Mesenchymal stem cell (in vitro differentiated cells and primary cell): ENCODE results near the gene C1QTNF7.

Experiments used
- DNase-seq: peaks from one replicate; pipeline ENCODE4 v3.0.0-alpha.2; 2013
- H2AFZ ChIP-seq: one replicate; pipeline ENCODE4 v1.6.1; 2013; ENCODE audit warnings: low read depth, mild to moderate bottlenecking, control low read depth, inconsistent platforms, low read length, moderate library complexity
- H2AK5ac ChIP-seq: 2 replicates; pipeline ENCODE4 v1.6.1; 2013; ENCODE audit warnings: low read length, moderate library complexity, mild to moderate bottlenecking, inconsistent platforms; ENCODE audit not compliant: severe bottlenecking
- H2BK120ac ChIP-seq: one replicate; pipeline ENCODE4 v1.6.1; 2013; ENCODE audit warnings: low read depth, mild to moderate bottlenecking, inconsistent platforms, low read length, moderate library complexity
- H2BK12ac ChIP-seq, 2 experiments: one replicate each; pipeline ENCODE4 v1.6.1; 2013; ENCODE audit warnings: inconsistent platforms in 2 of 2, low read length in 2 of 2, mild to moderate bottlenecking in 2 of 2, moderate library complexity in 2 of 2, control low read depth in 1 of 2
- H2BK15ac ChIP-seq: one replicate; pipeline ENCODE4 v1.6.1; 2013; ENCODE audit warnings: mild to moderate bottlenecking, low read depth, inconsistent platforms; ENCODE audit not compliant: poor library complexity, severe bottlenecking
- H2BK5ac ChIP-seq: 2 replicates; pipeline ENCODE4 v1.6.1; 2013; ENCODE audit warnings: low read depth, mild to moderate bottlenecking, low read length, control low read depth, inconsistent platforms; ENCODE audit not compliant: poor library complexity, severe bottlenecking
- H3K14ac ChIP-seq, 2 experiments: one replicate each; pipeline ENCODE4 v1.6.1; 2013; ENCODE audit warnings: inconsistent platforms in 2 of 2, low read length in 2 of 2, control low read depth in 1 of 2, mild to moderate bottlenecking in 1 of 2, moderate library complexity in 1 of 2
- H3K18ac ChIP-seq, 2 experiments: one replicate each; pipeline ENCODE4 v1.6.1; 2013; ENCODE audit warnings: inconsistent platforms in 2 of 2, low read length in 2 of 2, control low read depth in 1 of 2, low read depth in 1 of 2, mild to moderate bottlenecking in 1 of 2
- H3K23ac ChIP-seq, 2 experiments: one replicate each; pipeline ENCODE4 v1.6.1; 2013; ENCODE audit warnings: inconsistent platforms in 2 of 2, low read length in 2 of 2, mild to moderate bottlenecking in 2 of 2, moderate library complexity in 2 of 2, control low read depth in 1 of 2
- H3K27ac ChIP-seq: 2 replicates; pipeline ENCODE4 v1.5.1; 2013; ENCODE audit warnings: mild to moderate bottlenecking, moderate library complexity, low read length, control low read depth, inconsistent platforms; ENCODE audit not compliant: poor library complexity, severe bottlenecking
- H3K27me3 ChIP-seq, 2 experiments: 2 replicates each; pipeline versions ENCODE4 v1.6.1 to v1.7.0; 2013; ENCODE audit warnings: low read length in 2 of 2, mild to moderate bottlenecking in 2 of 2, moderate library complexity in 2 of 2, control low read depth in 1 of 2, inconsistent platforms in 1 of 2; ENCODE audit not compliant: control insufficient read depth in 1 of 2, insufficient read depth in 1 of 2
- H3K36me3 ChIP-seq, 2 experiments: 2 replicates each; pipeline versions ENCODE4 v1.6.1 to v1.7.0; 2013; ENCODE audit warnings: low read length in 2 of 2, control low read depth in 1 of 2, inconsistent platforms in 1 of 2, low read depth in 1 of 2, mild to moderate bottlenecking in 1 of 2; ENCODE audit not compliant: insufficient read depth in 2 of 2, control insufficient read depth in 1 of 2
- H3K4ac ChIP-seq, 2 experiments: one replicate each; pipeline ENCODE4 v1.6.1; 2013; ENCODE audit warnings: inconsistent platforms in 2 of 2, low read length in 2 of 2, mild to moderate bottlenecking in 2 of 2, moderate library complexity in 2 of 2, control low read depth in 1 of 2, low read depth in 1 of 2
- H3K4me1 ChIP-seq: 2 replicates; pipeline ENCODE4 v1.6.1; 2013; ENCODE audit warnings: low read depth, low read length, control low read depth; ENCODE audit not compliant: control insufficient read depth, insufficient read depth
- H3K4me2 ChIP-seq: 2 replicates; pipeline ENCODE4 v1.6.1; 2013; ENCODE audit warnings: low read length, mild to moderate bottlenecking, inconsistent platforms; ENCODE audit not compliant: poor library complexity, severe bottlenecking
- H3K4me3 ChIP-seq, 2 experiments: 2 replicates each; pipeline versions ENCODE4 v1.5.1 to v1.7.0; 2013; ENCODE audit warnings: low read length in 2 of 2, mild to moderate bottlenecking in 2 of 2, control low read depth in 1 of 2, low read depth in 1 of 2; ENCODE audit not compliant: insufficient read depth in 1 of 2
- H3K79me1 ChIP-seq: replicated peaks from 2 replicates; pipeline ENCODE4 v1.6.1; 2013; ENCODE audit warnings: mild to moderate bottlenecking, control low read depth, low read length, inconsistent platforms; ENCODE audit not compliant: poor library complexity, severe bottlenecking
- H3K9ac ChIP-seq: 2 replicates; pipeline ENCODE4 v1.7.0; 2013; ENCODE audit warnings: mild to moderate bottlenecking, low read length, moderate library complexity
- H3K9me3 ChIP-seq: 2 replicates; pipeline ENCODE4 v1.7.0; 2013; ENCODE audit warnings: mild to moderate bottlenecking, low read length; ENCODE audit not compliant: control insufficient read depth
- H4K8ac ChIP-seq: one replicate; pipeline ENCODE4 v1.6.1; 2013; ENCODE audit warnings: inconsistent platforms, mild to moderate bottlenecking, low read length, moderate library complexity
- H4K91ac ChIP-seq: one replicate; pipeline ENCODE4 v1.6.1; 2013; ENCODE audit warnings: mild to moderate bottlenecking, low read length, inconsistent platforms
- WGBS: methylation state at CpG from one replicate; pipeline ENCODE4 v1.1.7; 2013; ENCODE audit warnings: mixed read lengths; 5-methylcytosine and 5-hydroxymethylcytosine counted together

Gene C1QTNF7

DNA sequence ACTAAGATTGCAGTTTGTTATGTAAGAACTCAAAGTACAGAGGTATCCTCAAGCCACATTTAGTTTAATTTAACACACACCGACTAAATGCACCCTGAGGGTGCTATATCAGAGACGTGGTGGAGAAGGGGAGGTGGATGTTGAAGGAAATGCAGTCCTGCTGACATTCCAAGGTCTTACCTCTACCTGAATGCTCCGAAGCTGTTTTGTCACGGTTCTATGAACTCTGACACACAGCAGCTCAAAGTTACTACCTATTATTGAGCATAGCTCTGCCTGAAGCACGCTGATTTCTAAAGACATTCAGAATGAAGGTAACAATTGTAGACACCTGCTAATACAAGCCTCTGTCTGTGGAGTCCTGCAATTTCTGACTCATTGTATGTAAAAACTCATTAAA lies 48.6 kb downstream of the C1QTNF7 start:
- Histone ChIP-seq H4K91ac (no peak overlapping the region), H3K27ac (no peak overlapping the region), H4K8ac (no peak overlapping the region), H3K4me2 (no peak overlapping the region), H3K9ac (no peak overlapping the region), H3K79me1 (peaks cover 10% of the 10 kb centered on the region), H3K36me3 (peaks cover 0 to 15% of the 10 kb centered on the region in 2 experiments), H2BK120ac (no peak overlapping the region), H3K14ac (no peak overlapping the region), H3K4me3 (no peak overlapping the region), H2BK5ac (no peak overlapping the region), H3K4ac (no peak overlapping the region), H2AFZ (no peak overlapping the region), H3K4me1 (peaks cover 2% of the 10 kb centered on the region), H2BK15ac (no peak overlapping the region), H3K18ac (no peak overlapping the region), H3K23ac (no peak overlapping the region), H3K27me3 (no peaks in the 10 kb centered on the region), H2BK12ac (no peak overlapping the region), H3K9me3 (no peaks in the 10 kb centered on the region), H2AK5ac (no peak overlapping the region)
- 94% methylated on average over 5 of the region's 5 CpGs for WGBS
- DNase-seq: no peak

- Histone ChIP-seq H2BK15ac (no peak overlapping the region), H3K79me1 (peaks cover 15% of the 10 kb centered on the region), H2BK5ac (no peak overlapping the region), H2AFZ (no peak overlapping the region), H3K23ac (no peak overlapping the region), H3K18ac (no peak overlapping the region), H3K27ac (no peak overlapping the region), H3K4me3 (peak overlapping the region in 1 of 2 experiments; percentile 75), H2AK5ac (no peak overlapping the region), H4K8ac (no peak overlapping the region), H3K4ac (no peak overlapping the region), H3K36me3 (peaks cover 3 to 34% of the 10 kb centered on the region in 2 experiments), H3K27me3 (no peaks in the 10 kb centered on the region), H3K4me1 (peaks cover 2% of the 10 kb centered on the region), H2BK120ac (no peak overlapping the region), H3K9me3 (no peaks in the 10 kb centered on the region), H4K91ac (no peak overlapping the region), H2BK12ac (peak overlapping the region in 1 of 2 experiments; percentile 6), H3K9ac (peak overlapping the region; percentile 90), H3K14ac (no peak overlapping the region), H3K4me2 (no peak overlapping the region)
- DNase-seq: no peak
- 83% methylated on average over 4 of the region's 5 CpGs for WGBS
These were observed 50.9 kb downstream of the C1QTNF7 start for GRCh38 chr4:15478724-15479088.

DNA sequence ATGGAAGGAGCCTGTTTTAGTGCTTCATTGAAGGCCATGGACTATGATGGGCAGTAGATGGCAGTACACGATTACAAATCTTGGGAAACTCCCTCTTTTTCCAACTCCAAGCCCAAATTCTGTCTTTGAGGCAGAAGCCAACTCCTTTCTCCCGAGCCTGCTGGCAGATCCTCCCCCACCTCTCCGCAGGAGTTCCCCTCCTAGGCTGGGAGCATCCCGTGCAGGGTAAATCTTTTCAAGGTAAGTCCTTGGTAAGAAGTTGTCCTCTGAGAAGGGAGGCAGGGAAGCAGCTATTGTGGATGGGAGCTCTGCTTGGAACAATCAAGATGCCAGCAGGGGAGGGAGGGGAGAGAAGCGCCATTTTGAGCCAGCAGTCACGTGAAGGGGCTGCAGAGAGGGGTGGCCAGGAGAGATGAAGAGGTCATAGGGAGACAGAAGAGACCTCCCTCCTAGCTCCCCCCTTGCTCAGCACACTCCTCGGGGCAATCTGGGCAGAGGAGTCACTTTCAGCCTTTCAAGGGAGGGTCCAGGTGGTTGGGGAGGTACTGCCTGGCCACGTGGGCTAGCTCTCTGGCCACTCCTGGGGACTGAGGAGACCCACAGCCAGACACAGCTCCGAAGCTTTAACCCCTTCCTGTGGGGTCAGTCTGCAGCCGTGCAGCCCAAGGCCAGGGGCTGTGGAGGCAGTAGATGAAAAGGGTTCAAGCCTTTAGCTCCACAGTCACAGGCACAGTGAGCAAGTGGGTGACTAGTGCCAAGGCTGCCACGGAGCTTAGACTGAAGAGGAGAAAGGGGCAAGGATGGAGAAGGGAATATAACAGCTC lies 51.5 kb downstream of the C1QTNF7 start:
- peak overlapping the region; percentile 48 to 75 for H3K4me3 ChIP-seq
- H3K36me3 ChIP-seq: peaks cover 3 to 40% of the 10 kb centered on the region in 2 experiments
- peak overlapping the region in 1 of 2 experiments; percentile 19 for H3K14ac ChIP-seq
- H3K27me3 ChIP-seq: no peaks in the 10 kb centered on the region
- no peak overlapping the region for H2AK5ac ChIP-seq
- H2BK15ac ChIP-seq: no peak overlapping the region
- H3K4ac ChIP-seq: peak overlapping the region in 1 of 2 experiments; percentile 15
- H2BK12ac ChIP-seq: peak overlapping the region in 1 of 2 experiments; percentile 8
- H3K9ac ChIP-seq: peak overlapping the region; percentile 90
- H3K18ac ChIP-seq: peak overlapping the region; percentile 40 to 42
- H3K4me2 ChIP-seq: peak overlapping the region; percentile 62
- no peaks in the 10 kb centered on the region for H3K9me3 ChIP-seq
- WGBS: 14% methylated on average over 8 of the region's 11 CpGs
- no peak overlapping the region for H3K23ac ChIP-seq
- peak overlapping the region; percentile 7 for H4K91ac ChIP-seq
- DNase-seq: peak; percentile 91
- H3K79me1 ChIP-seq: peaks cover 18% of the 10 kb centered on the region
- peak overlapping the region; percentile 69 for H4K8ac ChIP-seq
- H2BK120ac ChIP-seq: no peak overlapping the region
- peak overlapping the region; percentile 73 for H2AFZ ChIP-seq
- peak overlapping the region; percentile 81 for H3K27ac ChIP-seq
- H2BK5ac ChIP-seq: peak overlapping the region; percentile 3
- H3K4me1 ChIP-seq: peaks cover 2% of the 10 kb centered on the region

DNA sequence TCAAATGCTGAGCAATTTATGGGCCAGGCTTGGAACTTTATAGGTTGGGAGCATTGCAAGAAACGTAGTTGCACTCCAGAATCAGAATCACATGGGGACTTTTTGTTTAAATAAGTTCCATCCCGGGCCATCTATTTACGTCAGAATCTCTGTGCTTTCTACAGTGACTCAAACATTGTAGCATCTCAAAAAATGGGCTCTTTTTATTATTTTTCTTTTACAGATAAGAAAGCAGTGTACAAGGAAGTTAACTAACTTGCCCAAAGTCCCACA lies 52.0 kb downstream of the C1QTNF7 start:
- H2AFZ ChIP-seq: peak overlapping the region; percentile 10
- WGBS: 38% methylated on average over 1 of the region's 3 CpGs

More for the DNA sequence above, 52.0 kb downstream of the C1QTNF7 start:
- H3K4me3 ChIP-seq: peak overlapping the region in 1 of 2 experiments; percentile 75
- H3K9ac ChIP-seq: peak overlapping the region; percentile 90
- H3K36me3 ChIP-seq: peaks cover 3 to 46% of the 10 kb centered on the region in 2 experiments
- H2BK12ac ChIP-seq: peak overlapping the region in 1 of 2 experiments; percentile 0
- peaks cover under 1% of the 10 kb centered on the region for H3K9me3 ChIP-seq
- H4K8ac ChIP-seq: peak overlapping the region; percentile 69
- peak overlapping the region in 1 of 2 experiments; percentile 15 for H3K4ac ChIP-seq
- H3K4me1 ChIP-seq: peaks cover 2% of the 10 kb centered on the region
- H2BK15ac ChIP-seq: no peak overlapping the region
- H3K27me3 ChIP-seq: no peaks in the 10 kb centered on the region
- H4K91ac ChIP-seq: no peak overlapping the region
- peak; percentile 83 for DNase-seq
- no peak overlapping the region for H2BK5ac ChIP-seq
- peak overlapping the region in 1 of 2 experiments; percentile 5 for H3K14ac ChIP-seq
- no peak overlapping the region for H3K27ac ChIP-seq
- peak overlapping the region in 1 of 2 experiments; percentile 42 for H3K18ac ChIP-seq
- H2BK120ac ChIP-seq: peak overlapping the region; percentile 42
- peaks cover 23% of the 10 kb centered on the region for H3K79me1 ChIP-seq
- H3K4me2 ChIP-seq: peak overlapping the region; percentile 62
- H2AK5ac ChIP-seq: no peak overlapping the region
- no peak overlapping the region for H3K23ac ChIP-seq
